B cell (primary cell): ENCODE measurements around the gene GFI1B. TPM values are rescaled to one million over a fixed set of nuclear protein-coding genes. Genes with fewer than 3 reads are reported as not detected.

ENCODE experiments used
- ATAC-seq: fragments of 200-7000 bp; cut with Tn5 transposase; one replicate; pipeline ENCODE4 v1.10.0; 2021; ENCODE audit warnings: low read depth, mild to moderate bottlenecking, moderate number of reproducible peaks, moderate library complexity
- CTCF ChIA-PET: fragments of 350-600 bp; sonication (Branson Sonifier 250); formaldehyde crosslinking; loops from one replicate; lab custom pipeline; 2021; ENCODE audit warnings: antibody characterized with exemption, inconsistent platforms; lab: Charles Lee
- POLR2A ChIA-PET: fragments of 350-600 bp; sonication (Branson Sonifier 250); formaldehyde crosslinking; loops from one replicate; lab custom pipeline; 2021; ENCODE audit warnings: antibody characterized with exemption; lab: Charles Lee
- DNase-seq: peaks from one replicate; pipeline ENCODE4 v3.0.0; 2013
- H2AFZ ChIP-seq: 2 replicates; pipeline ENCODE4 v1.6.1; 2012; ENCODE audit warnings: mild to moderate bottlenecking, low read depth, low read length; ENCODE audit not compliant: insufficient read depth, poor library complexity, severe bottlenecking
- H3K27ac ChIP-seq, 2 donors: 1 replicate in 1 of 2; 2 replicates in 1 of 2; pipeline ENCODE4 v1.5.1; 2012 to 2013; ENCODE audit warnings: low read length in 2 of 2, mild to moderate bottlenecking in 2 of 2, moderate library complexity in 1 of 2
- H3K27me3 ChIP-seq, 4 experiments: fragments of 200-600 bp in 1 of 4; sonication (generic) in 1 of 4; replicated peaks in 1 of 4; 1 replicate in 2 of 4; 2 replicates in 2 of 4; pipeline versions ENCODE4 v1.6.1 to v1.7.0; 2013 to 2016; ENCODE audit warnings: low read length in 3 of 4, mild to moderate bottlenecking in 2 of 4, mixed read lengths in 1 of 4, moderate library complexity in 1 of 4; ENCODE audit not compliant: insufficient read depth in 4 of 4, control insufficient read depth in 3 of 4; ENCODE audit errors: control extremely low read depth in 1 of 4
- H3K36me3 ChIP-seq, 2 experiments: replicated peaks in 1 of 2; 1 replicate in 1 of 2; 2 replicates in 1 of 2; pipeline versions ENCODE4 v1.6.1 to v1.7.1; 2013; ENCODE audit warnings: low read length in 1 of 2; ENCODE audit not compliant: insufficient read depth in 2 of 2, control insufficient read depth in 1 of 2; ENCODE audit errors: control extremely low read depth in 1 of 2, extremely low read depth in 1 of 2
- H3K4me1 ChIP-seq, 2 donors: fragments of 200-600 bp in 1 of 2; sonication (generic) in 1 of 2; 1 replicate in 1 of 2; 2 replicates in 1 of 2; pipeline versions ENCODE4 v1.5.1 to v1.6.1; 2013 to 2017; ENCODE audit warnings: low read length in 2 of 2; ENCODE audit not compliant: control insufficient read depth in 2 of 2, insufficient read depth in 2 of 2
- H3K4me2 ChIP-seq: replicated peaks from 2 replicates; pipeline ENCODE3; 2012; ENCODE audit warnings: mild to moderate bottlenecking, low read depth, low read length; ENCODE audit not compliant: poor library complexity, severe bottlenecking
- H3K4me3 ChIP-seq, 5 experiments: fragments of 200-600 bp in 1 of 5; sonication (generic) in 1 of 5; 1 replicate in 3 of 5; 2 replicates in 2 of 5; pipeline versions ENCODE4 v1.5.1 to v1.7.0; 2011 to 2016; ENCODE audit warnings: low read length in 4 of 5, mild to moderate bottlenecking in 4 of 5, low read depth in 2 of 5, control low read depth in 1 of 5, moderate library complexity in 1 of 5; ENCODE audit not compliant: insufficient read depth in 1 of 5; ENCODE audit errors: control extremely low read depth in 1 of 5, extremely low read depth in 1 of 5
- H3K79me2 ChIP-seq: fragments of 200-600 bp; sonication (generic); one replicate; pipeline ENCODE4 v1.6.0; 2016; ENCODE audit warnings: low read length; ENCODE audit not compliant: control insufficient read depth, insufficient read depth
- H3K9ac ChIP-seq: fragments of 200-600 bp; sonication (generic); 2 replicates; pipeline ENCODE4 v1.6.1; 2017; ENCODE audit warnings: mild to moderate bottlenecking, low read length, moderate library complexity
- H3K9me3 ChIP-seq, 3 donors: one replicate each; pipeline versions ENCODE4 v1.6.1 to v1.7.1; 2013; ENCODE audit warnings: low read length in 2 of 3; ENCODE audit not compliant: control insufficient read depth in 2 of 3, insufficient read depth in 1 of 3; ENCODE audit errors: control extremely low read depth in 1 of 3
- H4K20me1 ChIP-seq: 2 replicates; pipeline ENCODE4 v1.6.0; 2012; ENCODE audit warnings: mild to moderate bottlenecking, low read length; ENCODE audit not compliant: insufficient read depth, control insufficient read depth, poor library complexity, severe bottlenecking
- H3K27ac Mint-ChIP-seq: one replicate; pipeline ENCODE4 v1.8.0; 2021; ENCODE audit warnings: mixed read lengths
- H3K27me3 Mint-ChIP-seq: one replicate; pipeline ENCODE4 v1.8.0; 2021; ENCODE audit warnings: mixed read lengths
- H3K4me1 Mint-ChIP-seq: one replicate; pipeline ENCODE4 v1.8.0; 2021; ENCODE audit warnings: mixed read lengths
- H3K4me3 Mint-ChIP-seq: one replicate; pipeline ENCODE4 v1.8.0; 2021; ENCODE audit warnings: mixed read lengths
- H3K9me3 Mint-ChIP-seq: one replicate; pipeline ENCODE4 v1.8.0; 2022; ENCODE audit warnings: mixed read lengths; ENCODE audit not compliant: insufficient read depth
- CTCF ChIP-seq: fragments of 200-600 bp; IDR thresholded peaks from one replicate; pipeline ENCODE4 v1.8.0; 2022; ENCODE audit warnings: antibody characterized with exemption, mild to moderate bottlenecking
- EZH2 ChIP-seq: IDR thresholded peaks from 2 replicates; pipeline ENCODE4 v1.6.1; 2012; ENCODE audit warnings: borderline replicate concordance, low read depth, mild to moderate bottlenecking, moderate library complexity, low read length; ENCODE audit not compliant: insufficient read depth, poor library complexity, severe bottlenecking
- WGBS: methylation state at CpG from one replicate; pipeline ENCODE4 v1.1.5; 2013; ENCODE audit warnings: missing lambda C conversion rate; ENCODE audit not compliant: insufficient coverage; 5-methylcytosine and 5-hydroxymethylcytosine counted together
- intact Hi-C: fragments of 100-400 bp; cut with micrococcal nuclease; formaldehyde crosslinking; loops from one replicate; pipeline ENCODE4 v1.10.0; 2022
- polyA plus RNA-seq: library from polyadenylated mRNA; depleted of rRNA; stranded (reverse); fragments of >200 nt; gene quantifications from 2 replicates; pipeline ENCODE4 v1.2.3, GENCODE V29; 2012
- total RNA-seq, 2 donors: library from RNA; stranded (reverse); fragments of 120-200 nt in 1 of 2; gene quantifications; 1 replicate in 1 of 2; 2 replicates in 1 of 2; pipeline versions ENCODE4 v1.2.3 to v1.2.4, GENCODE V29; 2013 to 2022

Gene GFI1B
- total and polyA plus RNA-seq, 2 donors (not counting 1 experiment from before 2014, with no cell fraction given) = 0.09 TPM; not detected in 1

- ATAC-seq (no peak), DNase-seq (no peak)
- no peak for TF ChIP-seq CTCF
- no peak for TF ChIP-seq EZH2
- Mint-ChIP-seq H3K27me3 (peaks cover 49% of the 10 kb centered on the region), H3K9me3 (peaks cover 4% of the 10 kb centered on the region), H3K27ac (no peak overlapping the region), H3K4me1 (no peaks in the 10 kb centered on the region), H3K4me3 (no peak overlapping the region)
- CTCF ChIA-PET = interaction anchor here (0.5 to 2.4 kb wide), 2 partner anchors 17 to 124 kb away, joined by 3 to 9 read pairs; no protein-coding TSS in a partner anchor
- intact Hi-C loops = no loop called here
- 72% methylated on average over 8 of the region's 14 CpGs for WGBS
- no peak overlapping the region for H2AFZ ChIP-seq
- H3K4me2 ChIP-seq = no peak overlapping the region
- H3K9ac ChIP-seq = no peak overlapping the region
- no peaks in the 10 kb centered on the region for H3K4me1 ChIP-seq
- H3K4me3 ChIP-seq = no peak overlapping the region
- peaks cover 0 to 41% (median 6%) of the 10 kb centered on the region in 4 experiments for H3K27me3 ChIP-seq
- peaks cover 0 to 9% (median 0%) of the 10 kb centered on the region in 3 donors for H3K9me3 ChIP-seq
- POLR2A ChIA-PET = no interaction called here
- no peaks in the 10 kb centered on the region for H3K79me2 ChIP-seq
- no peaks in the 10 kb centered on the region for H4K20me1 ChIP-seq
- H3K27ac ChIP-seq = no peak overlapping the region
- no peaks in the 10 kb centered on the region for H3K36me3 ChIP-seq
These were observed 26.7 kb downstream of the GFI1B start for GRCh38 chr9:133004999-133005760.

- Histone ChIP-seq H3K79me2 (no peaks in the 10 kb centered on the region), H3K36me3 (no peaks in the 10 kb centered on the region), H3K4me3 (no peak overlapping the region), H2AFZ (no peak overlapping the region), H3K27me3 (peaks cover 0 to 41% (median 6%) of the 10 kb centered on the region in 4 experiments), H3K4me1 (no peaks in the 10 kb centered on the region), H3K9me3 (peaks cover 0 to 12% (median 0%) of the 10 kb centered on the region in 3 donors), H3K27ac (no peak overlapping the region), H3K9ac (no peak overlapping the region), H4K20me1 (no peaks in the 10 kb centered on the region), H3K4me2 (no peak overlapping the region)
- peaks cover 4% of the 10 kb centered on the region for H3K9me3 Mint-ChIP-seq
- CTCF ChIA-PET = interaction anchor here (0.6 to 2.4 kb wide), 2 partner anchors 16 to 67 kb away, joined by 4 to 9 read pairs; no protein-coding TSS in a partner anchor
- H3K27ac Mint-ChIP-seq = no peak overlapping the region
- H3K4me1 Mint-ChIP-seq = no peaks in the 10 kb centered on the region
- intact Hi-C loops = no loop called here
- POLR2A ChIA-PET = no interaction called here
- DNase-seq (no peak), ATAC-seq (no peak)
- TF ChIP-seq CTCF (no peak), EZH2 (no peak)
- WGBS = no CpG with 5 or more reads among the region's 3 CpGs
- no peak overlapping the region for H3K4me3 Mint-ChIP-seq
- H3K27me3 Mint-ChIP-seq = peaks cover 43% of the 10 kb centered on the region
These were observed 27.5 kb downstream of the GFI1B start for GRCh38 chr9:133005957-133006356.
